ENCODE measurements around the gene BRICD5.

DNA sequence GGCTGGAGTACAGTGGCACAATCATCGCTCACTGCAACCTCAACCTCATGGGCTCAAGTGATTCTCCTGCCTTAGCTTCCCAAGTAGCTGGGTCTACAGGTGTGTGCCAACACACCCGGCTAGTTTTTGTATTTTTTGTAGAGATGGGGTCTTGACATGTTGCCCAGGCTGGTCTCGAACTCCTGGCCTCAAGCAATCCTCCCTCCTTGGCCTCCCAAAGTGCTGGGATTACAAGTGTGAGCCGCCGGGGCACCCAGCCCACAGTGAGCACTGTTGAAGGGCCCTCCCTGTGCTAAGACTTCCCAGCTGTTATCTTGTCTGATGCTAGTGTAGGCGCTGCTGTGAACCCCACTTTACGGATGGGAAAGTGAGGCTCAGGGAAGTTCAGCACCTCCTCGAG is 22.3 kb downstream of the BRICD5 start:
- TF ChIP-seq, protein P1, sequence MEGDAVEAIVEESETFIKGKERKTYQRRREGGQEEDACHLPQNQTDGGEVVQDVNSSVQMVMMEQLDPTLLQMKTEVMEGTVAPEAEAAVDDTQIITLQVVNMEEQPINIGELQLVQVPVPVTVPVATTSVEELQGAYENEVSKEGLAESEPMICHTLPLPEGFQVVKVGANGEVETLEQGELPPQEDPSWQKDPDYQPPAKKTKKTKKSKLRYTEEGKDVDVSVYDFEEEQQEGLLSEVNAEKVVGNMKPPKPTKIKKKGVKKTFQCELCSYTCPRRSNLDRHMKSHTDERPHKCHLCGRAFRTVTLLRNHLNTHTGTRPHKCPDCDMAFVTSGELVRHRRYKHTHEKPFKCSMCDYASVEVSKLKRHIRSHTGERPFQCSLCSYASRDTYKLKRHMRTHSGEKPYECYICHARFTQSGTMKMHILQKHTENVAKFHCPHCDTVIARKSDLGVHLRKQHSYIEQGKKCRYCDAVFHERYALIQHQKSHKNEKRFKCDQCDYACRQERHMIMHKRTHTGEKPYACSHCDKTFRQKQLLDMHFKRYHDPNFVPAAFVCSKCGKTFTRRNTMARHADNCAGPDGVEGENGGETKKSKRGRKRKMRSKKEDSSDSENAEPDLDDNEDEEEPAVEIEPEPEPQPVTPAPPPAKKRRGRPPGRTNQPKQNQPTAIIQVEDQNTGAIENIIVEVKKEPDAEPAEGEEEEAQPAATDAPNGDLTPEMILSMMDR (IDR thresholded peaks at IDR 0.05; ENCODE audit: borderline replicate concordance, extremely low read depth, low read length, poor library complexity, severe bottlenecking), result no peak
- TF ChIP-seq EZH2 (IDR thresholded peaks at IDR 0.05; ENCODE audit: borderline replicate concordance, low read depth, low read length, severe bottlenecking), result no peak
